GM21576 (cell line): ENCODE data around the gene OFD1.

Experiments used
- ATAC-seq: cut with Tn5 transposase; IDR thresholded peaks from one replicate; pipeline ENCODE4 v1.9.1; 2021; ENCODE audit warnings: mild to moderate bottlenecking, moderate library complexity; ENCODE audit not compliant: unreplicated experiment

Gene OFD1

GRCh38 chrX:13790206-13791131 is 55.9 kb downstream of the OFD1 start:
- no peak for ATAC-seq

DNA sequence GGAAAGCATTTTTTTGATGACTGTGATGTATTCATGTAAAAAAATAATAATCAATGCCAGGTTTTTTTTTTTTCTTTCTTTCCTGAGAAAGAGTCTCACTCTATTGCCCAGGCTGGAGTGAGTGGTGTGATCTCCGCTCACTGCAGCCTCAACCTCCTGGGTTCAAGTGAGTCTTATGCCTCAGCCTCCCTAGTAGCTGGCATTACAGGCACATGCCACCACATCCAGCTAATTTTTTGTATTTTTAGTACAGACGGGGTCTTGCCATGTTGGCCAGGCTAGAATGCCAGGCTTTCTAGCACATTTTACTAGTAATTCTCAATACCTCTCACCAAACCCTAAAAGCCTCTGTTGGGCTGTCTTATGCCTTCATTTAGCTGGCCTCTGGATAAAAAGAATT is 56.6 kb downstream of the OFD1 start:
- no peak for ATAC-seq

DNA sequence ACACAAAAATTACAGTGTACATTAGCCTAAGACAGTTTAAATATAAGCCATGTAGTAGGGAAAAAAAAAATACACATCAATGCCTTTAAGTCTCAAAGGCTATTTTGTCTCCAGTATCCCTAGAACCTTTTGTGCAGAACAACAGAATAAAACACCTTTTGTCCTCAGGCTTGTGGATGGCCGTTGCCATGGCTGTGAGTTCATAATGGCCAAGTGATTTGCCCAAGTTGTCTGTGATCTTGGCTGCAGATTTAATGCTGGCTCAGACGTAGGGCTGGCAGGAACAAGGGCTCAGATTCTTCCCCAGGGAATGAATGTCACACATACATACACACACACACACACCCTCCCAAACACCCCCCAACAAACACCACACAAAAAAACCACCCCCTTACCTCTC is 57.0 kb downstream of the OFD1 start:
- ATAC-seq: no peak

DNA sequence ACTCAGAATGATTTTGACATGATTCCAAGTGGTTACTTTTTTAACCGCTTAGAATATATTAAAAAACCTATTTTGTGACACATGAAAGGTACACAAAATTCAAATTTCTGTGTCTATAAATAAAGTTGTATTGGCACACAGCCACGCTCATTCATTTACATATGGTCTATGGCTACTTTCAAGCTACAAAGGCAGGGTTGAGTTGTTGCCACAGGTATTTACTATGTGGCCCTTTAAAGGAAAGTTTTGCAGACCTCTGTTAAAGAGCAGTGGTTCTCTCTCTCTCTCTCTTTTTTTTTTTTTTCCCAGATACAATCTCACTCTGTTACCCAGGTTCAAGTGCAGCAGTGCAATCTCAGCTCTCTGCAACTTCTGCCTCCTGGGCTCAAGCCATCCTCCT is 59.3 kb downstream of the OFD1 start:
- no peak for ATAC-seq

DNA sequence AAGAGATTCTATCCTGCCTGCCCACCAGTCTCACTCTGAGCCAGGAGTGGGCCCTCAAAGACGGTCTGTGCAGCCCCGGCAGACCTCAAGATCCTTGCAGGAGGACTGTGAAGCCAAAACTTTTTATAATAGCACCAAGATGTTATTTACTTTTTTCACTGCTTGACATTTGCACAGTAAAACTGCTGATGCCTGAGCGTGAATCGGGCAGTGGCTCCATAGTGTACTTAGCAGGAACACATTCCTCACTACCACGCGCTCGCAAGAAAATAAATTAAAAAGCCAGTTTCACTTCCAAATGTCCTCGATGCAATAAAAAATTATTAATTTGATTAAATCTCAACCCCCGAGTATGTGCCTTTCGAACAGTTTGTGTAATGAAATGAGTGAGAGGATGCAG is 59.9 kb downstream of the OFD1 start:
- no peak for ATAC-seq

DNA sequence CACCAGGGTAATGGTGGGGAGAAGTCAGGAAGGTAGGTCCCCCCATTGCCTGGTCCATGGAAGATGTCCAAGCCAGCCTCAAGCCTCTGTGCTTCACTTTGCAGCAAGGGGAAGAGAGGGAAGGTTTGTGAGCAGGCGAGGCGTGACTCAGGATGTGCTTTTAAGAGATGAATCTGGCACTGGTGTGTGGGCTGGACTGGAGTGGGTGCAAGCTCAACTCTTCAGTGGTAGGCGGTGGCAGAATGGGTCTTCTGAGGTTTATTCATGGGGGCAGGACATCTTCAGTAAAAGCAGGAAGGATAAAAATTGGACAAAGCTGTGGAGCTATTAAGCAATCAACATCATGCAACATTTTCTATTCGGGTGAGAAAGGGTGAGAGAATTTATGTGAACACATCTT is 63.0 kb downstream of the OFD1 start:
- ATAC-seq: no peak

DNA sequence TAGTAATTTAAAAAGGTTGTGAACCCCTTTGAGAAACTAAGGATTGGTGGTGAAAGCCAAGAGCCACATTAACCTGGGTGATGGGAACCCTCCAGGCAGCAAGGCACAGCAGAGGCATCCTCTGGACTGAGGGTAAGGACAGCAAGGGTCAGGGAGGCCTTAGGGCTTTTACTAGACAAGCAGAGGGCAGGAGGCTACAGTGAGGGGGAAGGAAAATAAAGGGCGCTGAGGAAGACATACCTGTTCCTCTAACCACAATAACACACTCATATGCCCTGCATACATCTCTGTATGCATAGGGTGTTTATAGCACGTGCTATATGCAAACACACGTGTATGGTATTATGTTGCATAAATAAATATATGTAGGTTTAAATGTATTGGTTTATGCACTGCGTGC is 63.6 kb downstream of the OFD1 start:
- no peak for ATAC-seq

DNA sequence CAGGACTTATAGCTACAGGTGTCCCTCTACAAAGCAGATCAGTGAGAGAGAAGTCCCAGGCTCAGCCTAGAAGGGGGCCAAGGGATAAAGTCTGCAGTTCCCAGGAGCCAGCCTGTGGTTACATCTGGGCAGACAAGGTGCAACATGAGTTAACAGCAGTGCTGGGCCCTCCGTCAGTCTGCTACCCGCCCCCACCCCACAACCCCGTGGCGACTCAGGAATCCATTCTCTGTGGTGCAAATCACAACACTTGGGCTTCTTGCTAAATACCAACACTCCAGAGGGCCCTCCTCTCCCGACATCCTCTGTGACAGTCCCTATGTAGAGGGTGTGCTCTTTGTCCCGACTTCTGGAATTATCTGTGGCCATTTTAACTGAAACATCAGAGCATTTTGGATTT is 68.6 kb downstream of the OFD1 start:
- ATAC-seq: no peak

DNA sequence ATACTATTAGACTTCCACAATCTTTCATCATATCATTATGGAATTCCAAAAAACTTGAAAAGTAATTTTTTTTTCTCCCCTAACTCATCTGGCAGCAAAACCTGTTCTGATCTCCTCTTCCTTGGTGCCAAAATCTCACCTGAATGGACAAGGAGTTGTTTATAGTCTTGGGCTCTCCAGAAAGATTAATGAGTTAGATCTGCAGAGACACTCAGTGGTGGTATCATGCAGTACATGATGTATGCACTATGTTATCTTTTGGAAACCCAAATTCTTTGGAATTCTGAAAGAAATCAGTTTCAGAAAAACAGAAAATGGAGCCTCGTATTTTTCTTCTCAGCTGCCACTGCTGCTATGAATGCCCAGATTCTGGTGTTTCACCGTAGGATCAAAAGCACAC is 70.7 kb downstream of the OFD1 start:
- no peak for ATAC-seq

DNA sequence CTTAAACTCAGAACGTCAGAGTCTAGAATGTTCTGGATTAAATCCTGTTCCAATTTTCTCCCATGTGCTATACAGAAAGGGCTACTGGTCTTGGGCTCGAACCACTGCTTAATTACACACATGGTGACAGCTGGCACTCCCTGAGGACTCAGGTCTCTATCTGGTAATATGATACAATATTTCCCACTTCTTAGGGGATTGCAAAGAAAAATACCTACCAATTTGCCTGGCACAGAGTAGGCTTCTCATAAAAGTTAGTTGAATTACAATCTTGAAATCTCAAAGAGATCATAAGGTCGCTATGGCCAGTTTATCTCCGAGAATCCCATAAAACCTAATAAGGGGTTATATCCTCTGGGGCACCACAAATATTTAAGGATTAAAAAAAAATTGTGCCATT is 73.7 kb downstream of the OFD1 start:
- ATAC-seq: no peak

- ATAC-seq: no peak
Observed at GRCh38 chrX:13808865-13809264, 74.3 kb downstream of the OFD1 start.

DNA sequence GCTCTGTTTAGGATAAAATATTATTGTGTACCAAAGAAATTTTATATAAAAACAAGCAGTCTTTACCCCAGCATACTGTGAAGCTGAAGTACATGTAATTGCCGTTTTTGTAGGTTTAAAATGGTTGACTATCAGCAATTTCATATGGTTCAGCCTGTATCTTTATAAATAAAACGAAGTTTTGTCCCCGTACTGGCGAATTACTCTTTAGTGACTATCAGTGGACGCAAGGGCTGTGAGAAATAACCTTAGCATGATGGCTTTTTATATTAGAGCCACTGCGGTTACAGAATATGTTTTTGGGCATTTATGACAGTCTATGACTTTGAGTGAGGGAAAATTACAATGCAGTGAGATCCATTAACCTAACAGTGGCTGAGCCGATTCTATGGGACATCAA is 81.1 kb downstream of the OFD1 start:
- no peak for ATAC-seq

DNA sequence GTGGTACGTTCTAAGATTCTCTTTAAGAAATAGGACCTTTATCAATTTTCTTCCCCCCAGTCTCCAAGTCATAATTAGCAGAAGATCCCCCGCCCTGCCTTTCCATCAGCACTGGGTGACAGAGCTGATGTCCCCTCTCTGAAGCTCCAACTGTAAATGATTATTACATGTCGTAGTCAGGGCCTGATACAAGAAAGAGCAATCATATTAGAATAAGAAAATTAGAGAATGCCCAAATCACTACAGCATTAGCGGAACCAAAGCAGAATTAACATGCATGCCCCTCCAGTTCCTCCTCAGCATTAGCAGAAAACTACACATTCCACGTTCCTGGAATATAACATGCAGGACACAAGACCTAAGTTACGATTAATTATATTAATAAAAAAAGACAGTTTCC is 81.6 kb downstream of the OFD1 start:
- no peak for ATAC-seq

GRCh38 chrX:13816643-13817627 is 82.4 kb downstream of the OFD1 start, which contains the start of gene GPM6B:
Gene GPM6B (minus strand): TSS chrX:13817093. CDS start chrX:13816904, 189 bp downstream.
- ATAC-seq: no peak
